ENCODE data around the gene ZNF3.

DNA sequence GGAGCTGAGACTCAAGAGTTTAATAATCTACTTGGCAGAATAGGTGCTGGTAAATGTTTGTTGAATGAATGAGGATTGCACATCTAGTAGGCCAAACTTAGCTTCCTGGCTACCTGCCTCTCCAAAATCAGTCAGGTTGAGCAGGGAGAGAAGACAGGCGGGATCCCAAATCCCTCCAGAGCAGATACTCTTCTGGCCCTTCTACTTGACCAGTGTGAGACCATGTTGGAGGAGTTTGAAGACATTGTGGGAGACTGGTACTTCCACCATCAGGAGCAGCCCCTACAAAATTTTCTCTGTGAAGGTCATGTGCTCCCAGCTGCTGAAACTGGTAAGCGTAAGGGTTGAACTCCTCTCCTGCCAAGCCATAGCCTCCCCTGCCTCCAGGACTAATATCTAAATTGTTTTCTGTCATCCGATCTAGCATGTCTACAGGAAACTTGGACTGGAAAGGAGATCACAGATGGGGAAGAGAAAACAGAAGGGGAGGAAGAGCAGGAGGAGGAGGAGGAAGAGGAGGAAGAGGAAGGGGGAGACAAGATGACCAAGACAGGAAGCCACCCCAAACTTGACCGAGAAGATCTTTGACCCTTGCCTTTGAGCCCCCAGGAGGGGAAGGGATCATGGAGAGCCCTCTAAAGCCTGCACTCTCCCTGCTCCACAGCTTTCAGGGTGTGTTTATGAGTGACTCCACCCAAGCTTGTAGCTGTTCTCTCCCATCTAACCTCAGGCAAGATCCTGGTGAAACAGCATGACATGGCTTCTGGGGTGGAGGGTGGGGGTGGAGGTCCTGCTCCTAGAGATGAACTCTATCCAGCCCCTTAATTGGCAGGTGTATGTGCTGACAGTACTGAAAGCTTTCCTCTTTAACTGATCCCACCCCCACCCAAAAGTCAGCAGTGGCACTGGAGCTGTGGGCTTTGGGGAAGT, 43.0 kb upstream of the ZNF3 start:
- no peak for TF ChIP-seq POLR2AphosphoS5 (IDR thresholded peaks at IDR 0.05; ENCODE audit: borderline replicate concordance, low read depth, low read length)
- no peak for TF ChIP-seq EZH2 (IDR thresholded peaks at IDR 0.05)
